ENCODE measurements around the gene FGF16.
"Not testable (repeated sequence)": the region's sequence is repeated elsewhere in the genome, so short reads cannot be mapped to it uniquely, and the experiment has no call there.

The FGF16 gene

DNA sequence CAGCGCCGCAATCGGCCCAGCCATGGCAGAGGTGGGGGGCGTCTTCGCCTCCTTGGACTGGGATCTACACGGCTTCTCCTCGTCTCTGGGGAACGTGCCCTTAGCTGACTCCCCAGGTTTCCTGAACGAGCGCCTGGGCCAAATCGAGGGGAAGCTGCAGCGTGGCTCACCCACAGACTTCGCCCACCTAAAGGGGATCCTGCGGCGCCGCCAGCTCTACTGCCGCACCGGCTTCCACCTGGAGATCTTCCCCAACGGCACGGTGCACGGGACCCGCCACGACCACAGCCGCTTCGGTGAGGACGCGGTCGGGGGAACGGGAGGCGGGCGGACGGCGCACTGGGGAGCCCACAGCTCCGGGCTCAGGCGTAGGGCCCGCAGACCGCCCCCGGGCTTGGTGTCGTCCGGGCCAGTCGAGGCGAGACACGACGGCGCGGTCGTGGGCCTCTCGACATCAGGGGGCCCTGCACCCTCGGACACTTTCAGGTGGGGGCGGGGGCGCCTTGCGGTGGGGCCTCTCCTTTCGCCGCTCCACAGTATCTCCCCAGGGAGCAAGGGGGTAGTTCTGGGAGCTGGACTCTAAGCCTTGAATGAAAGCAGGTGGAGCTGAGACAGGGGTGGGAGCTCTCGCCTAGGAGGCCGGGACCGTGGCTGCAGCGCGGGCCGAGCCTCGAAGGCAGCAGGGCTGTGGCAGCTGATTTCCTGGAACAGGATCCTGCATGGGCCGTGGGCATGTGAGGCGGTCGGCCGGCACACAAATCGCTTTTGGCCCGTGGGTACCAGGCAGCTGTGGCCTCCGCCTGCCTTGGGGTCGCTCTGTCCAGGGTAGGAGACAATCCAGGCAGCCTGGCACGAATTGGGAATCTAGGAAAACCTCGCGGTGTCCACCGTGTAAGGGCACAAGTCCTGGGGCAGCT, 722 bp downstream of the FGF16 start:
- no peak for DNase-seq

GRCh38 chrX:77450415-77450814, 3.2 kb downstream of the FGF16 start:
- no peak for DNase-seq

DNA sequence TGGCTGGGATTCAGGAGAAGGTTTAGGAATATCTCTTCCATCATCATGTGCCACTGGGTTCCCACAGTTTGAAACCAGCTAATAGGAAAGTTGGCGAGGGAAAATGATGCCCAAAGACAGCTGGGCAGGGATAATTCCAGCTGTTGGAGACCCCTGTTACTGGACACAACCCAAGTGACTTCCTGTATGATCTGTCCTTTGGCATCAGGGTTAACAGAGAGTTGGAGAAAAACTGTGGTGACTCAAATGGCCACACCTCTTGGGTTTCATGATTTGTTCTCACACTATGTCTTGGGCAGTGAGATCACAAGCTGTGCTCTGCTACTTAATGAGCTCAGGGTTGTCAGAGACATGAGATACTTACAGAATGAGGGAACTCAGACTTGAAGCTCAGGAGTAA, 3.8 kb downstream of the FGF16 start:
- DNase-seq, result no peak

DNA sequence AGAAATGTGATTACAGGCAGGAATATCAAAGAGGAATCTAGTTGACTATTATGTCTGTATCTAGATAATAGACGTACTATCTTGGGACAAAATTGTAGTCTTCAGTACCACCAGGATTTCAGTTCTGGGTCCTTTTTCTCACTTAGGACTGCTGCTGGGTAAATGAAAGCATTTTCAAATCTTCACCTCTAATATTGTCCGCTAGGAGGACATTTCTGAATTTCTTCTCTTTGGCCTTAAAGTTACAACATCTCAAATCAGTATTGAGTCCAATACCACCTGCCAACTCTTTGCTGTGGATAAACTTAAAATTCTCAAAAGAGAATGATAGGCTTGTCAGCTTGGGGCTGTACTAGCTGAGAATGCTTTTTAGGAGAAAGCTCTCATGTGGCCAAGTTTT, 6.0 kb downstream of the FGF16 start:
- DNase-seq, result no peak

DNA sequence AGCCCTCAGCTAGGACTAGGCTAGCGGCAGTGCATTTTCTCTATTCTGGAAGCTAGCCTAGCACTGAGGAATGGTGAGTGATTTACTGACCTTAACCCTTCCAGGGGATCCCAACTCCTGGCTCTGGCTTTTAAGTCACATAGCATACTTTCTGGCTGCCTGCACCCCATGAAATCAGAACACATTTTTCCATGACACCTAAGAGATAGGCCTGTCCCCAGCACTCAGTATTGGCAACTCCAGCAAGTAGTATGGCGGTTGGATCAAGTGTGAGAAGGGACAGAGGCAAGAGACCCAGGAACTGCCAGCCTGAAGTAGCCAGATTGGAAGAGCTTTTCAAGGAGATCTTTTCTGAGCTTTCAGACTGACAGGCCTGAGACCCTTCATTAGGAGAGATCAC, 8.2 kb downstream of the FGF16 start:
- no peak for DNase-seq

DNA sequence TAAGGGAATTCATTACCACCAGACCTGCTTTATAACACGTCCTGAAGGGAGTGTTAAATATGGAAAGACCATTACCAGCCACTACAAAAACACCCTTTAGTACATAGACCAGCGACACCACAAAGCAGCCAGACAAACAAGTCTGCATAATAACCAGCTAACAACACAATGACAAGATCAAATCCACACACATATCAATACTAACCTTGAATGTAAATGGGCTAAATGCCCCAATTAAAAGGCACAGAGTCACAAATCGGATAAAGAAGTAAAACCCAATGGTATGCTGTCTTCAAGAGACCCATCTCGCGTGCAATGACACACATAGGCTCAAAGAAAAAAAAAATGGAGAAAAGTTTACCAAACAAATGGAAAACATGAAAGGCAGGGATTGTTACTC, 36.9 kb downstream of the FGF16 start:
- no peak for DNase-seq

GRCh38 chrX:77493677-77494553, 46.7 kb downstream of the FGF16 start:
- no peak for DNase-seq

DNA sequence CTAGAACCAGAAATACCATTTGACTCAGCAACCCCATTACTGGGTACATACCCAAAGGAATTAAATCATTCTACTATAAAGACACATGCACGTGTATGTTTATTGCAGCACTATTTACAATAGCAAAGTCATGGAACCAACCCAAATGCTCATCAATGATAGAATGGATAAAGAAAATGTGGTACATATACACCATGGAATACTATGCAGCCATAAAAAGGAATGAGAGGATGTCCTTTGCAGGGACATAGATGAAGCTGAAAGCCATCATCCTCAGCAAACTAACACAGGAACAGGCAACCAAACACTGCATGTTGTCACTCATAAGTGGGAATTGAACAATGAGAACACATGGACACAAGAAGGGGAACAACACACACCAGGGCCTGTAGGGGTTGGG, 53.0 kb downstream of the FGF16 start:
- not testable (repeated sequence) for DNase-seq

- DNase-seq, result no peak
Measured at GRCh38 chrX:77502951-77503525, 55.8 kb downstream of the FGF16 start.

GRCh38 chrX:77505227-77505626, 58.0 kb downstream of the FGF16 start:
- peak; percentile 40 for DNase-seq

Measured in hematopoietic multipotent progenitor cell treated with erythropoietin and hydrocortisone succinate and interleukin-3 and kit ligand, for 4 days (in vitro differentiated cells).